Measurements from ENCODE around the gene CROCC.
"Not testable (repeated sequence)": the region's sequence is repeated elsewhere in the genome, so short reads cannot be mapped to it uniquely, and the experiment has no call there.

- TF ChIP-seq ZBTB7A (IDR thresholded peaks at IDR 0.05; ENCODE audit: borderline replicate concordance, control insufficient read depth, low read depth, low read length) (peak; percentile 66; the same call in 1 of the 2 replicates), DPF2 (IDR thresholded peaks at IDR 0.05) (peak; percentile 65)
- TF ChIP-seq, protein P1, sequence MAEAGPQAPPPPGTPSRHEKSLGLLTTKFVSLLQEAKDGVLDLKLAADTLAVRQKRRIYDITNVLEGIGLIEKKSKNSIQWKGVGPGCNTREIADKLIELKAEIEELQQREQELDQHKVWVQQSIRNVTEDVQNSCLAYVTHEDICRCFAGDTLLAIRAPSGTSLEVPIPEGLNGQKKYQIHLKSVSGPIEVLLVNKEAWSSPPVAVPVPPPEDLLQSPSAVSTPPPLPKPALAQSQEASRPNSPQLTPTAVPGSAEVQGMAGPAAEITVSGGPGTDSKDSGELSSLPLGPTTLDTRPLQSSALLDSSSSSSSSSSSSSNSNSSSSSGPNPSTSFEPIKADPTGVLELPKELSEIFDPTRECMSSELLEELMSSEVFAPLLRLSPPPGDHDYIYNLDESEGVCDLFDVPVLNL (CRISPR knock-in tag; IDR thresholded peaks at IDR 0.05; ENCODE audit: low read depth): not testable (repeated sequence)
- TF ChIP-seq USF2 (CRISPR knock-in tag; IDR thresholded peaks at IDR 0.05); HNRNPUL1 (IDR thresholded peaks at IDR 0.05; ENCODE audit: low read length); HNRNPL (IDR thresholded peaks at IDR 0.05; ENCODE audit: low read depth, low read length); CTCF (IDR thresholded peaks at IDR 0.05 in 2 of 3, conservative IDR thresholded peaks at IDR 0.05 in 1 of 3; ENCODE audit: insufficient read depth in 2 of 3, low read depth in 1 of 3, low read length in 3 of 3); TAF1 (IDR thresholded peaks at IDR 0.05; ENCODE audit: control insufficient read depth, extremely low read depth, insufficient read depth, low read length, severe bottlenecking); POLR2A (conservative IDR thresholded peaks at IDR 0.05); ZNF79 (CRISPR knock-in tag; IDR thresholded peaks at IDR 0.05; ENCODE audit: low read depth); TCF7L2 (IDR thresholded peaks at IDR 0.05; ENCODE audit: low read depth, low read length); NR2C2 (CRISPR knock-in tag; IDR thresholded peaks at IDR 0.05); NR2C2 (tag; IDR thresholded peaks at IDR 0.05); TBP (optimal IDR thresholded peaks at IDR 0.05; ENCODE audit: low read depth, low read length): not testable (repeated sequence)
Observed at GRCh38 chr1:16890539-16891021, 31.2 kb upstream of the CROCC start.
